ENCODE results near the gene FAHD2A.

DNA sequence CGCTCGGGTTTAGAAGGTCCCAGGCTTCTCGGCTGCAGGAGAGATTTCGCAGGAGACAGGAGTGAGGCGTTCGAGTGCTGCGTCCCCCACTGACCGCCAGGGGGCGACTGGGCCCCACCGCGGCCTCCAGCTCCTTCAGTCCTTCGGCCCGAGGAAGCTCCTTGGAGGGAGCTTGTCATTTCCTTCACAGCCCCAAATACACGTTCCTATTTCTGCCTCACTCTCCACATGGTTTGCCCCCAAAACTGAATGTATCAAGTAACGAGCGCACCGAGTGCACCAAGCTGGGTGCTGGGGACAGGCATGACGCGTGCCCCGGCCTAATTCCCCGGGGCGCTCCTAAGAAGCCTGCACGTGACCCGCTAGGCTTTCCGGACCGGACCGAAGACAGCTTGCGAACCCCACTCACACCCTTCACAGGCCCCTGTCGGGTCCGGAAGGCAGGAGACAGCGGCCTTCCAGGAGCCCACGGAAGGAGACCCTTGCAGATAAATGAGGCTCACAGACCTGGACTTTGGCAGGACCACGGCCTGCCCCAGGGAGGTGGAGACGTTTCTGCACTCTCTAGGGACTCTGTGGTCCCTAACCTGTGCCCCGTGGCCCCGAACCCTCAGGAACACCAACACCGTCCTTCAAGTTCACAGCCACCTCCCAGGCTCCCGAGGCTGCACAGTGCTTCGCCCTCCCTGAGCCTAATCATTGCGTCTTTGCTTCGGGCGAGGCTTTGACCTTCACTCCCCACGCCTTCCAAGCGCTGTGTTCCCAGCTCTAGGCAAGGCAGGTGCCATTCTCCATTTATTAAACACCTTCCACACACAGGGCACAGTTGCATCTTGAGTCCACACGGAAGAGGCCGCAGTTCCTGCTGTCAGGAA lies 13.0 kb upstream of the FAHD2A start:
- TF ChIP-seq POLR2A (IDR thresholded peaks at IDR 0.05; ENCODE audit: low read depth, low read length) = no peak
- TF ChIP-seq POLR2AphosphoS5 (IDR thresholded peaks at IDR 0.05; ENCODE audit: low read depth, low read length) = no peak
- no peak for TF ChIP-seq POU2F2 (IDR thresholded peaks at IDR 0.05; ENCODE audit: low read depth, low read length)
- no peak for TF ChIP-seq TAF1 (IDR thresholded peaks at IDR 0.05; ENCODE audit: low read depth, low read length)
- TF ChIP-seq PAX5 (IDR thresholded peaks at IDR 0.05; ENCODE audit: insufficient read depth, low read length, severe bottlenecking) = no peak
